Measurements from ENCODE around the gene ATG4C. TPM values are rescaled to one million over a fixed set of nuclear protein-coding genes. Genes with fewer than 3 reads are reported as not detected.
"Not testable (repeated sequence)": the region's sequence is repeated elsewhere in the genome, so short reads cannot be mapped to it uniquely, and the experiment has no call there.

ATG4C gene
- total RNA-seq, 2 donors from 2014 or later: 6.5 to 9.4 TPM

GRCh38 chr1:62765981-62766380 is 18.0 kb upstream of the ATG4C start:
- H3K4me1 ChIP-seq: no peaks in the 10 kb centered on the region
- H3K9me3 ChIP-seq: peaks cover 0 to 3% of the 10 kb centered on the region in 2 donors
- H3K27ac ChIP-seq: no peak overlapping the region
- H3K27me3 ChIP-seq: no peaks in the 10 kb centered on the region
- DNase-seq (ENCODE audit: low spot score): no peak
- H3K4me3 ChIP-seq: no peak overlapping the region
- no peak for TF ChIP-seq CTCF (IDR thresholded peaks at IDR 0.05)
- no peaks in the 10 kb centered on the region for H3K36me3 ChIP-seq

GRCh38 chr1:62768551-62768950 is 15.4 kb upstream of the ATG4C start:
- not testable (repeated sequence) for H3K27ac ChIP-seq; H3K9me3 ChIP-seq; DNase-seq (ENCODE audit: low spot score); H3K4me3 ChIP-seq; H3K4me1 ChIP-seq; H3K27me3 ChIP-seq; H3K36me3 ChIP-seq

GRCh38 chr1:62772607-62773295 is 11.2 kb upstream of the ATG4C start:
- no peaks in the 10 kb centered on the region for H3K27me3 ChIP-seq
- DNase-seq (ENCODE audit: low spot score): no peak
- no peaks in the 10 kb centered on the region for H3K4me1 ChIP-seq
- no peak overlapping the region for H3K4me3 ChIP-seq
- H3K36me3 ChIP-seq: no peaks in the 10 kb centered on the region
- TF ChIP-seq CTCF (IDR thresholded peaks at IDR 0.05): no peak
- H3K27ac ChIP-seq: no peak overlapping the region
- peaks cover 0 to 8% of the 10 kb centered on the region in 2 donors for H3K9me3 ChIP-seq

- no peak for DNase-seq (ENCODE audit: low spot score)
- Histone ChIP-seq H3K4me3 (no peak overlapping the region), H3K27me3 (no peaks in the 10 kb centered on the region), H3K27ac (no peak overlapping the region), H3K9me3 (peaks cover 0 to 8% of the 10 kb centered on the region in 2 donors), H3K36me3 (no peaks in the 10 kb centered on the region), H3K4me1 (no peaks in the 10 kb centered on the region)
- TF ChIP-seq CTCF (IDR thresholded peaks at IDR 0.05): no peak
Measured at GRCh38 chr1:62774006-62774405, 9.9 kb upstream of the ATG4C start.

- no peak for DNase-seq (ENCODE audit: low spot score)
- no peak overlapping the region for H3K27ac ChIP-seq
- no peak for TF ChIP-seq CTCF (IDR thresholded peaks at IDR 0.05)
Measured at GRCh38 chr1:62774971-62775595, 8.8 kb upstream of the ATG4C start.

GRCh38 chr1:62778208-62778607 is 5.7 kb upstream of the ATG4C start:
- TF ChIP-seq CTCF (IDR thresholded peaks at IDR 0.05): no peak

More at GRCh38 chr1:62774971-62775595, 8.8 kb upstream of the ATG4C start:
- Histone ChIP-seq H3K9me3 (peaks cover 0 to 8% of the 10 kb centered on the region in 2 donors), H3K27me3 (no peaks in the 10 kb centered on the region), H3K4me3 (no peak overlapping the region), H3K4me1 (no peaks in the 10 kb centered on the region), H3K36me3 (no peaks in the 10 kb centered on the region)

More at GRCh38 chr1:62778208-62778607, 5.7 kb upstream of the ATG4C start:
- Histone ChIP-seq H3K4me3 (no peak overlapping the region), H3K9me3 (no peaks in the 10 kb centered on the region), H3K27ac (no peak overlapping the region), H3K4me1 (no peaks in the 10 kb centered on the region), H3K36me3 (no peaks in the 10 kb centered on the region), H3K27me3 (no peaks in the 10 kb centered on the region)
- no peak for DNase-seq (ENCODE audit: low spot score)
